Endodermal cell (in vitro differentiated cells): Measurements from ENCODE around the gene LRRN4CL. TPM values are rescaled to one million over a fixed set of nuclear protein-coding genes. Genes with fewer than 3 reads are reported as not detected.

Experiments
- DNase-seq: peaks from one replicate; pipeline ENCODE4 v3.0.0-alpha.2; 2017
- H3K27ac ChIP-seq: 2 replicates; pipeline ENCODE4 v1.5.1; 2013; ENCODE audit warnings: mild to moderate bottlenecking, low read depth, low read length, moderate library complexity
- H3K27me3 ChIP-seq: 2 replicates; pipeline ENCODE4 v1.6.1; 2013; ENCODE audit warnings: mild to moderate bottlenecking, low read length, moderate library complexity; ENCODE audit not compliant: insufficient read depth, control insufficient read depth, poor library complexity, severe bottlenecking
- H3K36me3 ChIP-seq: 2 replicates; pipeline ENCODE4 v1.7.0; 2013; ENCODE audit warnings: mild to moderate bottlenecking, low read length, moderate library complexity; ENCODE audit not compliant: control insufficient read depth, insufficient read depth
- H3K4me1 ChIP-seq: one replicate; pipeline ENCODE4 v1.7.0; 2013; ENCODE audit warnings: low read length; ENCODE audit not compliant: control insufficient read depth, insufficient read depth
- H3K4me3 ChIP-seq: 2 replicates; pipeline ENCODE4 v1.5.1; 2013; ENCODE audit warnings: mild to moderate bottlenecking, low read length, moderate library complexity
- H3K9ac ChIP-seq: 2 replicates; pipeline ENCODE4 v1.6.1; 2013; ENCODE audit warnings: mild to moderate bottlenecking, low read length, moderate library complexity; ENCODE audit not compliant: poor library complexity, severe bottlenecking; ENCODE audit errors: extremely low read depth
- H3K9me3 ChIP-seq: 2 replicates; pipeline ENCODE4 v1.6.1; 2013; ENCODE audit warnings: mild to moderate bottlenecking, low read length, moderate library complexity; ENCODE audit not compliant: control insufficient read depth
- H3K27ac Mint-ChIP-seq: 2 replicates; pipeline ENCODE4 v1.8.0; 2020; ENCODE audit warnings: mixed read lengths
- H3K27me3 Mint-ChIP-seq: 2 replicates; pipeline ENCODE4 v1.8.0; 2021; ENCODE audit warnings: mild to moderate bottlenecking, mixed read lengths; ENCODE audit not compliant: insufficient read depth
- H3K36me3 Mint-ChIP-seq: 2 replicates; pipeline ENCODE4 v1.8.0; 2020; ENCODE audit warnings: low read depth, mixed read lengths
- H3K4me1 Mint-ChIP-seq: 2 replicates; pipeline ENCODE4 v1.8.0; 2020; ENCODE audit warnings: mixed read lengths
- H3K4me3 Mint-ChIP-seq: 2 replicates; pipeline ENCODE4 v1.8.0; 2020; ENCODE audit warnings: mild to moderate bottlenecking, moderate library complexity, mixed read lengths
- H3K9me3 Mint-ChIP-seq: 2 replicates; pipeline ENCODE4 v1.8.0; 2020; ENCODE audit warnings: mild to moderate bottlenecking, mixed read lengths
- WGBS, 2 experiments: methylation state at CpG; one replicate each; pipeline versions ENCODE4 v1.1.5 to v1.1.7; 2013; ENCODE audit warnings: missing lambda C conversion rate in 2 of 2, mixed read lengths in 1 of 2; ENCODE audit not compliant: insufficient coverage in 1 of 2, insufficient read length in 1 of 2; 5-methylcytosine and 5-hydroxymethylcytosine counted together
- total RNA-seq, 2 donors: library from RNA; stranded (reverse); fragmentation: NEBNext Ultra II Directional in 1 of 2; extraction: Animal tissue kit (Norgen Biotek cat#: 25700) in 1 of 2; gene quantifications; 2 replicates in 1 of 2; 3 replicates in 1 of 2; pipeline ENCODE4 v1.2.1, GENCODE V29; 2021
- TF ChIP-seq, protein P1 (sequence below): fragments of 200-600 bp; sonication (generic); conservative IDR thresholded peaks from 2 replicates; pipeline ENCODE4 v1.5.0; 2021; ENCODE audit warnings: antibody characterized with exemption, mild to moderate bottlenecking

The LRRN4CL gene
- total RNA-seq, 2 donors from 2014 or later = 0.55 to 0.99 TPM

DNA sequence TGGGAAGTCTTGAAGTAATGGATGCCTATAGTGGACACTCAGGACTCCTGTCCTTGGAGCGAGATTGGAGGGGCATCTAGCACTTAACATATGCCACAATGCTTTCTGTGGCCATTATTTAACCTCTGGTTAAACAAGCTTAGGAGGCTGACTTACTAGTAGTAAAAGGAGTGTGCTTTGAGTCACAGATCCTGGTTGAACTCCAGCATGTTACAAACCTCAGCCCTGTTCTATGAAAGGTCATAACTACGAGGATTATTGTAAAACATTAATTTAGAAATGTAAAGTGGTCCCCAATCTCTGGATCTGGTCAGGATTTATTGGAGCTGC lies 16.2 kb downstream of the LRRN4CL start:
- peaks cover 42% of the 10 kb centered on the region for H3K36me3 ChIP-seq
- Mint-ChIP-seq H3K27me3 (no peaks in the 10 kb centered on the region), H3K4me1 (peaks cover 21% of the 10 kb centered on the region), H3K9me3 (no peaks in the 10 kb centered on the region), H3K27ac (peak overlapping the region; percentile 95), H3K36me3 (peaks cover 35% of the 10 kb centered on the region), H3K4me3 (peak overlapping the region; percentile 98)
- H3K4me1 ChIP-seq = peaks cover 4% of the 10 kb centered on the region
- no peak overlapping the region for H3K27ac ChIP-seq
- no peak overlapping the region for H3K4me3 ChIP-seq
- DNase-seq = no peak
- TF ChIP-seq, protein P1, sequence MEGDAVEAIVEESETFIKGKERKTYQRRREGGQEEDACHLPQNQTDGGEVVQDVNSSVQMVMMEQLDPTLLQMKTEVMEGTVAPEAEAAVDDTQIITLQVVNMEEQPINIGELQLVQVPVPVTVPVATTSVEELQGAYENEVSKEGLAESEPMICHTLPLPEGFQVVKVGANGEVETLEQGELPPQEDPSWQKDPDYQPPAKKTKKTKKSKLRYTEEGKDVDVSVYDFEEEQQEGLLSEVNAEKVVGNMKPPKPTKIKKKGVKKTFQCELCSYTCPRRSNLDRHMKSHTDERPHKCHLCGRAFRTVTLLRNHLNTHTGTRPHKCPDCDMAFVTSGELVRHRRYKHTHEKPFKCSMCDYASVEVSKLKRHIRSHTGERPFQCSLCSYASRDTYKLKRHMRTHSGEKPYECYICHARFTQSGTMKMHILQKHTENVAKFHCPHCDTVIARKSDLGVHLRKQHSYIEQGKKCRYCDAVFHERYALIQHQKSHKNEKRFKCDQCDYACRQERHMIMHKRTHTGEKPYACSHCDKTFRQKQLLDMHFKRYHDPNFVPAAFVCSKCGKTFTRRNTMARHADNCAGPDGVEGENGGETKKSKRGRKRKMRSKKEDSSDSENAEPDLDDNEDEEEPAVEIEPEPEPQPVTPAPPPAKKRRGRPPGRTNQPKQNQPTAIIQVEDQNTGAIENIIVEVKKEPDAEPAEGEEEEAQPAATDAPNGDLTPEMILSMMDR = no peak
- no peaks in the 10 kb centered on the region for H3K27me3 ChIP-seq
- no peak overlapping the region for H3K9ac ChIP-seq
- H3K9me3 ChIP-seq = no peaks in the 10 kb centered on the region
- 94 to 100% methylated on average over 1 to 2 of the region's 2 CpGs for WGBS, 2 experiments

DNA sequence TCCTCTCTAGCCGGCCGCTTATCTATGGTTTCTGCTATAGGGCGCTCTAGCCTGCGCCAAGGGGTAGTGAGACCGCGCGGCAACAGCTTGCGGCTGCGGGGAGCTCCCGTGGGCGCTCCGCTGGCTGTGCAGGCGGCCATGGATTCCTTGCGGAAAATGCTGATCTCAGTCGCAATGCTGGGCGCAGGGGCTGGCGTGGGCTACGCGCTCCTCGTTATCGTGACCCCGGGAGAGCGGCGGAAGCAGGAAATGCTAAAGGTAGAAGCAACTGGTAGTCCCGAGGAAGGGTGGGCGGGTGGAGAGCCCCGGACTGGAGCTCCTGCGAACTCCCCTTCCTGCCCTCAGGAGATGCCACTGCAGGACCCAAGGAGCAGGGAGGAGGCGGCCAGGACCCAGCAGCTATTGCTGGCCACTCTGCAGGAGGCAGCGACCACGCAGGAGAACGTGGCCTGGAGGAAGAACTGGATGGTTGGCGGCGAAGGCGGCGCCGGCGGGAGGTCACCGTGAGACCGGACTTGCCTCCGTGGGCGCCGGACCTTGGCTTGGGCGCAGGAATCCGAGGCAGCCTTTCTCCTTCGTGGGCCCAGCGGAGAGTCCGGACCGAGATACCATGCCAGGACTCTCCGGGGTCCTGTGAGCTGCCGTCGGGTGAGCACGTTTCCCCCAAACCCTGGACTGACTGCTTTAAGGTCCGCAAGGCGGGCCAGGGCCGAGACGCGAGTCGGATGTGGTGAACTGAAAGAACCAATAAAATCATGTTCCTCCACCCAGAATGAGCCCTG lies 17.5 kb downstream of the LRRN4CL start, which contains the start of the genes LBHD1 and UQCC3:
Gene LBHD1, minus strand, starts transcription at position 660 of the 782 bp plus-strand sequence. CDS start 2,236 bp downstream, outside the sequence.
Gene UQCC3, plus strand, starts transcription at position 66 of the 782 bp plus-strand sequence. Its CDS starts 73 bp downstream, at position 139.
- Mint-ChIP-seq H3K27me3 (no peaks in the 10 kb centered on the region), H3K4me3 (peak within 1 kb of the TSS; percentile 98), H3K9me3 (no peaks in the 10 kb centered on the region), H3K27ac (peak within 1 kb of the TSS; percentile 95), H3K36me3 (peaks cover 31% of the 10 kb centered on the region), H3K4me1 (peaks cover 17% of the 10 kb centered on the region)
- Histone ChIP-seq H3K9me3 (no peaks in the 10 kb centered on the region), H3K27me3 (no peaks in the 10 kb centered on the region), H3K4me3 (peak within 1 kb of the TSS; percentile 90), H3K27ac (peak within 1 kb of the TSS; percentile 71), H3K4me1 (no peaks in the 10 kb centered on the region), H3K36me3 (peaks cover 39% of the 10 kb centered on the region), H3K9ac (peak within 1 kb of the TSS; percentile 81)
- WGBS, 2 experiments = 0 to 1% methylated on average over 29 to 59 of the region's 59 CpGs
- peak; percentile 93 for DNase-seq
- TF ChIP-seq, protein P1 = no peak

DNA sequence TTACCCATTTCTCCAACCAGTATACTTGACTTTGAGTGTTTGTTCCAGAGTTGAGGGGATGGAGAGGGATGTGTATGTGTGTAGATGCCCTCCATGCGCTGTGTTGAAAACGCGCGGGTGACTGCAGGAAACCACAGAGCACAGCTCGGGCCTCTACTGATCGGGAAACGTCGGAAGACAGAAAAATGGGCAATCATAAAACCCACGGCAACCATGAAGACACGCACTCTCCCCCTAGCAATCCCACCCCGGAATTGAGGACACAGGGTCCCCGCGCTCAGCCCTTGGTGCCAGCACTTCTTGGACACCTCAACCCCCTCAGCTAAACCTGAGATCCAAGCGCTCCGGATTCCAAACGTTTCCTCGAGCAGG lies 18.1 kb downstream of the LRRN4CL start:
- peaks cover 23% of the 10 kb centered on the region for H3K4me1 Mint-ChIP-seq
- TF ChIP-seq, protein P1 = no peak
- peaks cover 31% of the 10 kb centered on the region for H3K36me3 Mint-ChIP-seq
- Histone ChIP-seq H3K9me3 (no peaks in the 10 kb centered on the region), H3K4me1 (no peaks in the 10 kb centered on the region), H3K9ac (peak overlapping the region; percentile 81), H3K36me3 (peaks cover 39% of the 10 kb centered on the region), H3K4me3 (peak overlapping the region; percentile 90), H3K27me3 (no peaks in the 10 kb centered on the region), H3K27ac (peak overlapping the region; percentile 71)
- WGBS, 2 experiments = 5% methylated on average over 4 to 17 of the region's 17 CpGs
- H3K9me3 Mint-ChIP-seq = no peaks in the 10 kb centered on the region
- H3K4me3 Mint-ChIP-seq = peak overlapping the region; percentile 98
- H3K27ac Mint-ChIP-seq = peak overlapping the region; percentile 95
- H3K27me3 Mint-ChIP-seq = no peaks in the 10 kb centered on the region
- DNase-seq = no peak
